HCT116 (cell line): Measurements from ENCODE around the gene KLK13. TPM values are rescaled to one million over a fixed set of nuclear protein-coding genes. Genes with fewer than 3 reads are reported as not detected.

ENCODE experiments used
- ATAC-seq: fragments of 200-7000 bp; cut with Tn5 transposase; 2 replicates; pipeline ENCODE4 v1.9.1; 2020; ENCODE audit warnings: mild to moderate bottlenecking, moderate library complexity
- BruUV-seq: library from RNA; stranded (reverse); fragments of 400-500 nt; replicated peaks from 2 replicates; lab custom pipeline; 2021; lab: Mats Ljungman, UMichigan
- CTCF ChIA-PET: fragments of 300-600 bp; sonication (Branson Sonifier 250); formaldehyde crosslinking; loops from one replicate; lab custom pipeline; 2021; ENCODE audit warnings: antibody characterized with exemption; lab: Charles Lee
- POLR2A ChIA-PET: fragments of 300-600, 350-600 bp; sonication (Branson Sonifier 250); formaldehyde crosslinking; loops from one replicate; lab custom pipeline; 2021; ENCODE audit warnings: antibody characterized with exemption; lab: Charles Lee
- RAD21 ChIA-PET, 2 experiments: fragments of 300-600 bp; sonication (Branson Sonifier 250); formaldehyde crosslinking; loops; one replicate each; lab custom pipeline; 2023; ENCODE audit warnings: low total read pairs in 2 of 2; ENCODE audit not compliant: uncharacterized antibody in 2 of 2, unreplicated experiment in 2 of 2, low non-redundant PET in 1 of 2; lab: Charles Lee
- DNase-seq: peaks from one replicate; pipeline ENCODE4 v3.0.0-alpha.2; 2010; ENCODE audit warnings: low read depth, low spot score
- H2AFZ ChIP-seq: fragments of 200-600 bp; shearing (Covaris generic), sonication (generic); 2 replicates; pipeline ENCODE4 v1.6.1; 2017; ENCODE audit warnings: low read depth, mixed run types, mixed read lengths, antibody characterized with exemption, low read length; ENCODE audit not compliant: poor library complexity, severe bottlenecking
- H3K27ac ChIP-seq: 2 replicates; pipeline ENCODE4 v1.5.1; 2012; ENCODE audit warnings: low read depth, low read length
- H3K27me3 ChIP-seq: fragments of 200-600 bp; sonication (generic); 2 replicates; pipeline ENCODE4 v1.6.1; 2016; ENCODE audit warnings: mixed run types, low read length, mixed read lengths; ENCODE audit not compliant: insufficient read depth
- H3K36me3 ChIP-seq, 2 experiments: fragments of 200-500 bp in 1 of 2; fragments of 200-600 bp in 1 of 2; sonication (Bioruptor generic) in 1 of 2; sonication (generic) in 1 of 2; 2 replicates each; pipeline versions ENCODE4 v1.5.1 to v1.6.1; 2014 to 2016; ENCODE audit warnings: low read length in 2 of 2, inconsistent platforms in 1 of 2, mixed read lengths in 1 of 2, mixed run types in 1 of 2; ENCODE audit not compliant: insufficient read depth in 2 of 2, control insufficient read depth in 1 of 2
- H3K4me1 ChIP-seq, 2 experiments: fragments of 200-600 bp in 1 of 2; sonication (generic) in 1 of 2; 2 replicates each; pipeline versions ENCODE4 v1.5.1 to v1.6.1; 2012 to 2017; ENCODE audit warnings: low read length in 2 of 2, inconsistent platforms in 1 of 2, mild to moderate bottlenecking in 1 of 2, mixed read lengths in 1 of 2, mixed run types in 1 of 2, moderate library complexity in 1 of 2; ENCODE audit not compliant: insufficient read depth in 2 of 2, control insufficient read depth in 1 of 2
- H3K4me2 ChIP-seq: fragments of 200-600 bp; sonication (generic); 2 replicates; pipeline ENCODE4 v1.6.1; 2017; ENCODE audit warnings: mixed run types, low read length, mixed read lengths
- H3K4me3 ChIP-seq, 2 experiments: fragments of 200-600 bp in 1 of 2; sonication (generic) in 1 of 2; replicated peaks in 1 of 2; 2 replicates each; pipeline ENCODE4 v1.5.1; 2011 to 2016; ENCODE audit warnings: low read length in 2 of 2, control low read depth in 1 of 2, low read depth in 1 of 2, mild to moderate bottlenecking in 1 of 2, mixed read lengths in 1 of 2, mixed run types in 1 of 2
- H3K79me2 ChIP-seq: fragments of 200-600 bp; sonication (generic); 2 replicates; pipeline ENCODE4 v1.6.1; 2017; ENCODE audit warnings: mild to moderate bottlenecking, mixed run types, low read length, moderate library complexity, mixed read lengths; ENCODE audit not compliant: insufficient read depth
- H3K9ac ChIP-seq: fragments of 200-600 bp; sonication (generic); 2 replicates; pipeline ENCODE4 v1.6.1; 2016; ENCODE audit warnings: low read length, mixed read lengths
- H3K9me2 ChIP-seq: fragments of 200-600 bp; sonication (generic), shearing (Covaris generic); 2 replicates; pipeline ENCODE4 v1.6.1; 2017; ENCODE audit warnings: mixed run types, mild to moderate bottlenecking, moderate library complexity; ENCODE audit not compliant: insufficient read depth
- H3K9me3 ChIP-seq, 2 experiments: fragments of 200-500 bp in 1 of 2; fragments of 200-600 bp in 1 of 2; sonication (Bioruptor generic) in 1 of 2; sonication (generic) in 1 of 2; 2 replicates each; pipeline ENCODE4 v1.6.1; 2014 to 2017; ENCODE audit warnings: low read length in 2 of 2, mixed read lengths in 2 of 2, inconsistent platforms in 1 of 2, low read depth in 1 of 2, mild to moderate bottlenecking in 1 of 2, mixed run types in 1 of 2, moderate library complexity in 1 of 2; ENCODE audit not compliant: control insufficient read depth in 1 of 2, insufficient read depth in 1 of 2
- H4K20me1 ChIP-seq: fragments of 200-600 bp; sonication (generic), shearing (Covaris generic); 2 replicates; pipeline ENCODE4 v1.6.1; 2017; ENCODE audit warnings: mixed run types, mild to moderate bottlenecking, moderate library complexity; ENCODE audit not compliant: insufficient read depth
- CEBPB ChIP-seq: IDR thresholded peaks from 2 replicates; pipeline ENCODE4 v1.6.1; 2012; ENCODE audit warnings: low read depth
- ELF1 ChIP-seq: IDR thresholded peaks from 2 replicates; pipeline ENCODE4 v1.6.1; 2012; ENCODE audit warnings: low read depth, borderline replicate concordance
- EZH2 ChIP-seq: fragments of 200-600 bp; sonication (generic); IDR thresholded peaks from 2 replicates; pipeline ENCODE4 v1.6.1; 2017; ENCODE audit warnings: antibody characterized with exemption, mixed run types
- EZH2phosphoT487 ChIP-seq: fragments of 200-600 bp; IDR thresholded peaks from 2 replicates; pipeline ENCODE4 v1.6.1; 2018; ENCODE audit warnings: antibody characterized with exemption, borderline replicate concordance
- FOSL1 ChIP-seq: IDR thresholded peaks from 2 replicates; pipeline ENCODE4 v1.6.1; 2012; ENCODE audit warnings: low read depth
- JUND ChIP-seq: IDR thresholded peaks from 2 replicates; pipeline ENCODE4 v1.6.1; 2012
- POLR2A ChIP-seq: IDR thresholded peaks from 2 replicates; pipeline ENCODE4 v1.7.0; 2011; ENCODE audit warnings: borderline replicate concordance; ENCODE audit not compliant: insufficient read depth, insufficient read length; ENCODE audit errors: extremely low read depth
- POLR2AphosphoS5 ChIP-seq: IDR thresholded peaks from 2 replicates; pipeline ENCODE4 v1.6.1; 2011; ENCODE audit warnings: mild to moderate bottlenecking, low read depth, low read length, moderate library complexity
- RAD21 ChIP-seq: IDR thresholded peaks from 2 replicates; pipeline ENCODE4 v1.6.1; 2012; ENCODE audit warnings: low read depth, mild to moderate bottlenecking
- REST ChIP-seq: IDR thresholded peaks from 2 replicates; pipeline ENCODE4 v1.6.1; 2012; ENCODE audit warnings: low read depth
- SIN3A ChIP-seq: IDR thresholded peaks from 2 replicates; pipeline ENCODE4 v1.6.1; 2012; ENCODE audit warnings: low read depth
- SP1 ChIP-seq: IDR thresholded peaks from 2 replicates; pipeline ENCODE4 v1.6.1; 2012; ENCODE audit warnings: low read depth
- SRF ChIP-seq: IDR thresholded peaks from 2 replicates; pipeline ENCODE4 v1.6.1; 2012; ENCODE audit warnings: low read depth
- YY1 ChIP-seq: IDR thresholded peaks from 2 replicates; pipeline ENCODE4 v1.6.1; 2011; ENCODE audit warnings: low read length, low read depth, moderate library complexity, mild to moderate bottlenecking; ENCODE audit not compliant: insufficient replicate concordance; ENCODE audit errors: extremely low read depth
- ZFX ChIP-seq: fragments of 450-650 bp; IDR thresholded peaks from 2 replicates; pipeline ENCODE4 v1.6.1; 2017
- ZNF274 ChIP-seq: fragments of 200-500 bp; sonication (Bioruptor generic); IDR thresholded peaks from 2 replicates; pipeline ENCODE4 v1.6.1; 2014; ENCODE audit warnings: mild to moderate bottlenecking, low read depth, low read length, inconsistent platforms
- intact Hi-C: fragments of 100-400 bp; cut with micrococcal nuclease; formaldehyde crosslinking; loops from 2 replicates; pipeline ENCODE4 v1.10.0; 2022
- total RNA-seq: library from RNA; stranded (reverse); gene quantifications from one replicate; pipeline ENCODE4 v1.2.1, GENCODE V29; 2021; ENCODE audit not compliant: unreplicated experiment
- TF ChIP-seq, protein P1 (sequence below), 3 experiments: fragments of 200-600 bp in 1 of 3; sonication (generic) in 1 of 3; IDR thresholded peaks in 2 of 3; conservative IDR thresholded peaks in 1 of 3; 2 replicates each; pipeline ENCODE4 v1.5.1; 2012 to 2017; ENCODE audit warnings: low read depth in 2 of 3, low read length in 2 of 3, antibody characterized with exemption in 1 of 3, borderline replicate concordance in 1 of 3, control low read depth in 1 of 3, mild to moderate bottlenecking in 1 of 3, mixed read lengths in 1 of 3, mixed run types in 1 of 3, moderate library complexity in 1 of 3; ENCODE audit not compliant: insufficient read depth in 1 of 3

Gene KLK13
- total RNA-seq, 1 experiment from 2014 or later: 3.2 TPM

DNA sequence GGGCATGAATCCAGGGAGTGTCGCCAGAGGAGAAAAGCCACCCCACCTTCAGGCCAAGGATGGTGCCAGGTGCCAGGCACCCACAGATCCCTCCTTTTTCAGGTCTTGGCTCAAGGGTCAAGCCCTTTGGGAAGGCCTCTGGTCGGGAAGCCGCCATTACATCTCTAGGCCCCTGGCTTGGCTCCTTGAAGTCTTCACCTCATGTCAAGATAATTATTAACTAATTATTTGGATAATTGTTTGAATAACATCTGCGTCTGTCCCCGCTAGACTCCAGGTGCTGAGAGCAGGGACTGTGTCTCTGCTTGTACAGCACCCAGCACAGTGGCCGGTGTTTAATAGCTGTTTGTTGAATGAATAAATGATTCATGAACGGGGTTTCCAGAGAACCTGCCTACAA lies 1.2 kb downstream of the KLK13 start:
- BruUV-seq: no TSS peak
- ATAC-seq: no peak
- H3K4me3 ChIP-seq: no peak overlapping the region
- H3K27ac ChIP-seq: no peak overlapping the region
- DNase-seq: no peak
- POLR2A ChIA-PET: no interaction called here
- no peaks in the 10 kb centered on the region for H4K20me1 ChIP-seq
- H3K9ac ChIP-seq: no peak overlapping the region
- H2AFZ ChIP-seq: no peak overlapping the region
- CTCF ChIA-PET: no interaction called here
- RAD21 ChIA-PET: no interaction called here
- intact Hi-C loops: no loop called here
- H3K79me2 ChIP-seq: no peaks in the 10 kb centered on the region
- H3K9me2 ChIP-seq: no peaks in the 10 kb centered on the region
- TF ChIP-seq ELF1 (no peak), POLR2AphosphoS5 (no peak), CEBPB (no peak), ZFX (no peak), REST (no peak)
- peak overlapping the region; percentile 74; the same call in 1 of the 2 replicates for H3K4me2 ChIP-seq
- no peaks in the 10 kb centered on the region; the same call in 1 of the 2 replicates for H3K27me3 ChIP-seq
- H3K36me3 ChIP-seq: no peaks in the 10 kb centered on the region
- no peaks in the 10 kb centered on the region for H3K9me3 ChIP-seq
- H3K4me1 ChIP-seq: peaks cover 9 to 28% of the 10 kb centered on the region in 2 experiments

GRCh38 chr19:51060973-51061372 lies 3.9 kb downstream of the KLK13 start:
- ChIA-PET POLR2A (no interaction called here), RAD21 (no interaction called here)
- H3K4me3 ChIP-seq: no peak overlapping the region
- H4K20me1 ChIP-seq: no peaks in the 10 kb centered on the region
- ATAC-seq (no peak), DNase-seq (no peak)
- intact Hi-C loops: no loop called here
- no peak overlapping the region for H3K27ac ChIP-seq
- no peak overlapping the region for H2AFZ ChIP-seq
- no peaks in the 10 kb centered on the region for H3K9me3 ChIP-seq
- H3K9ac ChIP-seq: no peak overlapping the region
- H3K79me2 ChIP-seq: no peaks in the 10 kb centered on the region
- no peaks in the 10 kb centered on the region; the same call in 1 of the 2 replicates for H3K27me3 ChIP-seq
- no TSS peak for BruUV-seq
- H3K9me2 ChIP-seq: no peaks in the 10 kb centered on the region
- no peaks in the 10 kb centered on the region for H3K36me3 ChIP-seq
- TF ChIP-seq YY1: no peak
- no peak for TF ChIP-seq ZNF274
- TF ChIP-seq POLR2A: no peak
- TF ChIP-seq RAD21: no peak
- TF ChIP-seq SIN3A: no peak
- no peak for TF ChIP-seq JUND
- TF ChIP-seq ZFX: no peak
- no peak for TF ChIP-seq FOSL1
- no peak for TF ChIP-seq SP1
- TF ChIP-seq CEBPB: no peak
- TF ChIP-seq, protein P1, sequence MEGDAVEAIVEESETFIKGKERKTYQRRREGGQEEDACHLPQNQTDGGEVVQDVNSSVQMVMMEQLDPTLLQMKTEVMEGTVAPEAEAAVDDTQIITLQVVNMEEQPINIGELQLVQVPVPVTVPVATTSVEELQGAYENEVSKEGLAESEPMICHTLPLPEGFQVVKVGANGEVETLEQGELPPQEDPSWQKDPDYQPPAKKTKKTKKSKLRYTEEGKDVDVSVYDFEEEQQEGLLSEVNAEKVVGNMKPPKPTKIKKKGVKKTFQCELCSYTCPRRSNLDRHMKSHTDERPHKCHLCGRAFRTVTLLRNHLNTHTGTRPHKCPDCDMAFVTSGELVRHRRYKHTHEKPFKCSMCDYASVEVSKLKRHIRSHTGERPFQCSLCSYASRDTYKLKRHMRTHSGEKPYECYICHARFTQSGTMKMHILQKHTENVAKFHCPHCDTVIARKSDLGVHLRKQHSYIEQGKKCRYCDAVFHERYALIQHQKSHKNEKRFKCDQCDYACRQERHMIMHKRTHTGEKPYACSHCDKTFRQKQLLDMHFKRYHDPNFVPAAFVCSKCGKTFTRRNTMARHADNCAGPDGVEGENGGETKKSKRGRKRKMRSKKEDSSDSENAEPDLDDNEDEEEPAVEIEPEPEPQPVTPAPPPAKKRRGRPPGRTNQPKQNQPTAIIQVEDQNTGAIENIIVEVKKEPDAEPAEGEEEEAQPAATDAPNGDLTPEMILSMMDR (IDR thresholded peaks at IDR 0.05 in 2 of 3, conservative IDR thresholded peaks at IDR 0.05 in 1 of 3; ENCODE audit: borderline replicate concordance in 1 of 3, insufficient read depth in 1 of 3, low read depth in 2 of 3, low read length in 2 of 3): no peak
- TF ChIP-seq SRF: no peak
- TF ChIP-seq EZH2: no peak
- no peak for TF ChIP-seq EZH2phosphoT487
- TF ChIP-seq, all 23 proteins: peak for 0
- CTCF ChIA-PET: interaction anchor here (0.6 kb wide), 1 partner anchor 45 kb away, joined by 3 read pairs; no protein-coding TSS in a partner anchor
- H3K4me1 ChIP-seq: peaks cover 9 to 27% of the 10 kb centered on the region in 2 experiments
- no peak overlapping the region for H3K4me2 ChIP-seq
